KMS-11 (cell line): ENCODE data around the gene MTM1.

Experiments
- H2AFZ ChIP-seq: fragments of 200-600 bp; sonication (generic); 2 replicates; pipeline ENCODE4 v1.6.1; 2016; ENCODE audit warnings: antibody characterized with exemption, mixed run types, low read depth
- H3K27ac ChIP-seq: fragments of 200-600 bp; sonication (generic); 2 replicates; pipeline ENCODE4 v1.6.1; 2016; ENCODE audit warnings: mild to moderate bottlenecking, mixed run types
- H3K27me3 ChIP-seq: fragments of 200-600 bp; sonication (generic); 2 replicates; pipeline ENCODE4 v1.6.1; 2017; ENCODE audit warnings: mild to moderate bottlenecking, low read depth, mixed run types, moderate library complexity; ENCODE audit not compliant: insufficient read depth
- H3K36me3 ChIP-seq: fragments of 200-600 bp; sonication (generic); 2 replicates; pipeline ENCODE4 v1.6.1; 2017; ENCODE audit warnings: mild to moderate bottlenecking, mixed run types; ENCODE audit not compliant: insufficient read depth
- H3K4me1 ChIP-seq: fragments of 200-600 bp; sonication (generic); 2 replicates; pipeline ENCODE4 v1.6.1; 2016; ENCODE audit warnings: mild to moderate bottlenecking, low read depth, mixed run types; ENCODE audit not compliant: poor library complexity, severe bottlenecking
- H3K4me2 ChIP-seq: fragments of 200-600 bp; sonication (generic); 2 replicates; pipeline ENCODE4 v1.7.0; 2016; ENCODE audit warnings: mild to moderate bottlenecking, mixed run types
- H3K4me3 ChIP-seq: fragments of 200-600 bp; sonication (generic); IDR thresholded peaks from 2 replicates; pipeline ENCODE4 v1.6.1; 2017; ENCODE audit warnings: low read depth, low read length, mixed read lengths; ENCODE audit not compliant: insufficient read depth
- H3K79me2 ChIP-seq: fragments of 200-600 bp; sonication (generic); 2 replicates; pipeline ENCODE4 v1.6.1; 2016; ENCODE audit warnings: low read depth, mixed run types; ENCODE audit not compliant: insufficient read depth
- H3K9ac ChIP-seq: fragments of 200-600 bp; sonication (generic); 2 replicates; pipeline ENCODE4 v1.6.1; 2016; ENCODE audit warnings: mild to moderate bottlenecking, mixed run types
- H4K20me1 ChIP-seq: fragments of 200-600 bp; sonication (generic); 2 replicates; pipeline ENCODE4 v1.6.1; 2016; ENCODE audit warnings: mild to moderate bottlenecking, mixed run types; ENCODE audit not compliant: insufficient read depth
- CTCF ChIP-seq: fragments of 200-600 bp; sonication (generic); conservative IDR thresholded peaks from 2 replicates; pipeline ENCODE4 v1.6.1; 2017; ENCODE audit warnings: low read depth, mild to moderate bottlenecking, antibody characterized with exemption, low read length, moderate library complexity, mixed read lengths

The MTM1 gene

GRCh38 chrX:150543230-150544155 is 24.9 kb upstream of the MTM1 start:
- Histone ChIP-seq H3K4me2 (no peak overlapping the region), H3K36me3 (no peaks in the 10 kb centered on the region), H3K4me1 (no peaks in the 10 kb centered on the region), H2AFZ (no peak overlapping the region), H3K27me3 (no peaks in the 10 kb centered on the region), H3K4me3 (no peak overlapping the region), H3K27ac (no peak overlapping the region), H3K79me2 (no peaks in the 10 kb centered on the region), H4K20me1 (no peaks in the 10 kb centered on the region), H3K9ac (no peak overlapping the region)
- TF ChIP-seq CTCF: no peak

- Histone ChIP-seq H3K4me2 (no peak overlapping the region), H3K36me3 (no peaks in the 10 kb centered on the region), H3K4me1 (no peaks in the 10 kb centered on the region), H4K20me1 (no peaks in the 10 kb centered on the region), H3K79me2 (no peaks in the 10 kb centered on the region), H3K4me3 (no peak overlapping the region), H3K27ac (no peak overlapping the region), H3K27me3 (no peaks in the 10 kb centered on the region), H3K9ac (no peak overlapping the region), H2AFZ (no peak overlapping the region)
- TF ChIP-seq CTCF: no peak
Observed at GRCh38 chrX:150544222-150544787, 24.1 kb upstream of the MTM1 start.

GRCh38 chrX:150544835-150545770 is 23.3 kb upstream of the MTM1 start:
- Histone ChIP-seq H4K20me1 (no peaks in the 10 kb centered on the region), H2AFZ (no peak overlapping the region), H3K4me2 (no peak overlapping the region), H3K9ac (no peak overlapping the region), H3K36me3 (no peaks in the 10 kb centered on the region), H3K79me2 (no peaks in the 10 kb centered on the region), H3K27ac (no peak overlapping the region), H3K4me3 (no peak overlapping the region), H3K4me1 (no peaks in the 10 kb centered on the region), H3K27me3 (no peaks in the 10 kb centered on the region)
- no peak for TF ChIP-seq CTCF

- Histone ChIP-seq H2AFZ (no peak overlapping the region), H3K27me3 (no peaks in the 10 kb centered on the region), H3K9ac (no peak overlapping the region), H3K27ac (no peak overlapping the region), H4K20me1 (no peaks in the 10 kb centered on the region), H3K36me3 (no peaks in the 10 kb centered on the region), H3K4me1 (no peaks in the 10 kb centered on the region), H3K79me2 (no peaks in the 10 kb centered on the region), H3K4me2 (no peak overlapping the region), H3K4me3 (no peak overlapping the region)
- TF ChIP-seq CTCF: no peak
Observed at GRCh38 chrX:150546711-150547153, 21.7 kb upstream of the MTM1 start.
